GM19395 (cell line): Measurements from ENCODE around the gene GRIN2A.
"Not testable (repeated sequence)": the region's sequence is repeated elsewhere in the genome, so short reads cannot be mapped to it uniquely, and the experiment has no call there.

ENCODE experiments used
- ATAC-seq: cut with Tn5 transposase; IDR thresholded peaks from one replicate; pipeline ENCODE4 v1.9.1; 2021; ENCODE audit warnings: mild to moderate bottlenecking, moderate library complexity; ENCODE audit not compliant: unreplicated experiment

GRIN2A gene

GRCh38 chr16:9932000-9932399, 250.2 kb downstream of the GRIN2A start:
- ATAC-seq = no peak

GRCh38 chr16:9929836-9930235, 252.4 kb downstream of the GRIN2A start:
- no peak for ATAC-seq

GRCh38 chr16:9929313-9929712, 252.9 kb downstream of the GRIN2A start:
- ATAC-seq = peak; percentile 86

GRCh38 chr16:9922441-9922840, 259.8 kb downstream of the GRIN2A start:
- ATAC-seq = no peak

- ATAC-seq = no peak
Measured at GRCh38 chr16:9921997-9922396, 260.2 kb downstream of the GRIN2A start.

- ATAC-seq = no peak
Measured at GRCh38 chr16:9919460-9919859, 262.8 kb downstream of the GRIN2A start.

- no peak for ATAC-seq
Measured at GRCh38 chr16:9917691-9918090, 264.5 kb downstream of the GRIN2A start.

- ATAC-seq = peak; percentile 4
Measured at GRCh38 chr16:9913604-9914326, 268.5 kb downstream of the GRIN2A start.

- no peak for ATAC-seq
Measured at GRCh38 chr16:9911989-9912388, 270.2 kb downstream of the GRIN2A start.

- ATAC-seq = no peak
Measured at GRCh38 chr16:9911231-9911630, 271.0 kb downstream of the GRIN2A start.

GRCh38 chr16:9909072-9909825, 273.0 kb downstream of the GRIN2A start:
- ATAC-seq = no peak

- ATAC-seq = no peak
Measured at GRCh38 chr16:9908613-9909012, 273.6 kb downstream of the GRIN2A start.

GRCh38 chr16:9907752-9908151, 274.5 kb downstream of the GRIN2A start:
- ATAC-seq = no peak

GRCh38 chr16:9906218-9906617, 276.0 kb downstream of the GRIN2A start:
- ATAC-seq = no peak

- no peak for ATAC-seq
Measured at GRCh38 chr16:9904526-9904925, 277.7 kb downstream of the GRIN2A start.

- no peak for ATAC-seq
Measured at GRCh38 chr16:9900576-9900975, 281.7 kb downstream of the GRIN2A start.

GRCh38 chr16:9898555-9898954, 283.7 kb downstream of the GRIN2A start:
- ATAC-seq = no peak

GRCh38 chr16:9898124-9898523, 284.1 kb downstream of the GRIN2A start:
- no peak for ATAC-seq

GRCh38 chr16:9895817-9896216, 286.4 kb downstream of the GRIN2A start:
- ATAC-seq = no peak

GRCh38 chr16:9885876-9886275, 296.4 kb downstream of the GRIN2A start:
- ATAC-seq = no peak

GRCh38 chr16:9885467-9885866, 296.8 kb downstream of the GRIN2A start:
- no peak for ATAC-seq

GRCh38 chr16:9875981-9876380, 306.2 kb downstream of the GRIN2A start:
- not testable (repeated sequence) for ATAC-seq
